Mesenchymal stem cell (in vitro differentiated cells and primary cell): ENCODE measurements around the gene LMOD2.

Source experiments
- DNase-seq: peaks from one replicate; pipeline ENCODE4 v3.0.0-alpha.2; 2013
- H2AFZ ChIP-seq: one replicate; pipeline ENCODE4 v1.6.1; 2013; ENCODE audit warnings: low read depth, mild to moderate bottlenecking, control low read depth, inconsistent platforms, low read length, moderate library complexity
- H2AK5ac ChIP-seq: 2 replicates; pipeline ENCODE4 v1.6.1; 2013; ENCODE audit warnings: low read length, moderate library complexity, mild to moderate bottlenecking, inconsistent platforms; ENCODE audit not compliant: severe bottlenecking
- H2BK120ac ChIP-seq: one replicate; pipeline ENCODE4 v1.6.1; 2013; ENCODE audit warnings: low read depth, mild to moderate bottlenecking, inconsistent platforms, low read length, moderate library complexity
- H2BK12ac ChIP-seq, 2 experiments: one replicate each; pipeline ENCODE4 v1.6.1; 2013; ENCODE audit warnings: inconsistent platforms in 2 of 2, low read length in 2 of 2, mild to moderate bottlenecking in 2 of 2, moderate library complexity in 2 of 2, control low read depth in 1 of 2
- H2BK15ac ChIP-seq: one replicate; pipeline ENCODE4 v1.6.1; 2013; ENCODE audit warnings: mild to moderate bottlenecking, low read depth, inconsistent platforms; ENCODE audit not compliant: poor library complexity, severe bottlenecking
- H2BK5ac ChIP-seq: 2 replicates; pipeline ENCODE4 v1.6.1; 2013; ENCODE audit warnings: low read depth, mild to moderate bottlenecking, low read length, control low read depth, inconsistent platforms; ENCODE audit not compliant: poor library complexity, severe bottlenecking
- H3K14ac ChIP-seq, 2 experiments: one replicate each; pipeline ENCODE4 v1.6.1; 2013; ENCODE audit warnings: inconsistent platforms in 2 of 2, low read length in 2 of 2, control low read depth in 1 of 2, mild to moderate bottlenecking in 1 of 2, moderate library complexity in 1 of 2
- H3K18ac ChIP-seq, 2 experiments: one replicate each; pipeline ENCODE4 v1.6.1; 2013; ENCODE audit warnings: inconsistent platforms in 2 of 2, low read length in 2 of 2, control low read depth in 1 of 2, low read depth in 1 of 2, mild to moderate bottlenecking in 1 of 2
- H3K23ac ChIP-seq, 2 experiments: one replicate each; pipeline ENCODE4 v1.6.1; 2013; ENCODE audit warnings: inconsistent platforms in 2 of 2, low read length in 2 of 2, mild to moderate bottlenecking in 2 of 2, moderate library complexity in 2 of 2, control low read depth in 1 of 2
- H3K27ac ChIP-seq: 2 replicates; pipeline ENCODE4 v1.5.1; 2013; ENCODE audit warnings: mild to moderate bottlenecking, moderate library complexity, low read length, control low read depth, inconsistent platforms; ENCODE audit not compliant: poor library complexity, severe bottlenecking
- H3K27me3 ChIP-seq, 2 experiments: 2 replicates each; pipeline versions ENCODE4 v1.6.1 to v1.7.0; 2013; ENCODE audit warnings: low read length in 2 of 2, mild to moderate bottlenecking in 2 of 2, moderate library complexity in 2 of 2, control low read depth in 1 of 2, inconsistent platforms in 1 of 2; ENCODE audit not compliant: control insufficient read depth in 1 of 2, insufficient read depth in 1 of 2
- H3K36me3 ChIP-seq, 2 experiments: 2 replicates each; pipeline versions ENCODE4 v1.6.1 to v1.7.0; 2013; ENCODE audit warnings: low read length in 2 of 2, control low read depth in 1 of 2, inconsistent platforms in 1 of 2, low read depth in 1 of 2, mild to moderate bottlenecking in 1 of 2; ENCODE audit not compliant: insufficient read depth in 2 of 2, control insufficient read depth in 1 of 2
- H3K4ac ChIP-seq, 2 experiments: one replicate each; pipeline ENCODE4 v1.6.1; 2013; ENCODE audit warnings: inconsistent platforms in 2 of 2, low read length in 2 of 2, mild to moderate bottlenecking in 2 of 2, moderate library complexity in 2 of 2, control low read depth in 1 of 2, low read depth in 1 of 2
- H3K4me1 ChIP-seq: 2 replicates; pipeline ENCODE4 v1.6.1; 2013; ENCODE audit warnings: low read depth, low read length, control low read depth; ENCODE audit not compliant: control insufficient read depth, insufficient read depth
- H3K4me2 ChIP-seq: 2 replicates; pipeline ENCODE4 v1.6.1; 2013; ENCODE audit warnings: low read length, mild to moderate bottlenecking, inconsistent platforms; ENCODE audit not compliant: poor library complexity, severe bottlenecking
- H3K4me3 ChIP-seq, 2 experiments: 2 replicates each; pipeline versions ENCODE4 v1.5.1 to v1.7.0; 2013; ENCODE audit warnings: low read length in 2 of 2, mild to moderate bottlenecking in 2 of 2, control low read depth in 1 of 2, low read depth in 1 of 2; ENCODE audit not compliant: insufficient read depth in 1 of 2
- H3K79me1 ChIP-seq: replicated peaks from 2 replicates; pipeline ENCODE4 v1.6.1; 2013; ENCODE audit warnings: mild to moderate bottlenecking, control low read depth, low read length, inconsistent platforms; ENCODE audit not compliant: poor library complexity, severe bottlenecking
- H3K9ac ChIP-seq: 2 replicates; pipeline ENCODE4 v1.7.0; 2013; ENCODE audit warnings: mild to moderate bottlenecking, low read length, moderate library complexity
- H3K9me3 ChIP-seq: 2 replicates; pipeline ENCODE4 v1.7.0; 2013; ENCODE audit warnings: mild to moderate bottlenecking, low read length; ENCODE audit not compliant: control insufficient read depth
- H4K8ac ChIP-seq: one replicate; pipeline ENCODE4 v1.6.1; 2013; ENCODE audit warnings: inconsistent platforms, mild to moderate bottlenecking, low read length, moderate library complexity
- H4K91ac ChIP-seq: one replicate; pipeline ENCODE4 v1.6.1; 2013; ENCODE audit warnings: mild to moderate bottlenecking, low read length, inconsistent platforms
- WGBS: methylation state at CpG from one replicate; pipeline ENCODE4 v1.1.7; 2013; ENCODE audit warnings: mixed read lengths; 5-methylcytosine and 5-hydroxymethylcytosine counted together

The LMOD2 gene

GRCh38 chr7:123687727-123688126, 32.1 kb downstream of the LMOD2 start:
- H2BK15ac ChIP-seq: no peak overlapping the region
- H3K36me3 ChIP-seq: peaks cover 9 to 84% of the 10 kb centered on the region in 2 experiments
- no peak overlapping the region for H2BK120ac ChIP-seq
- no peak overlapping the region for H4K8ac ChIP-seq
- no peak overlapping the region for H3K14ac ChIP-seq
- no peak overlapping the region for H3K4ac ChIP-seq
- no peak overlapping the region for H2BK5ac ChIP-seq
- no peak overlapping the region for H3K27ac ChIP-seq
- no peaks in the 10 kb centered on the region for H3K27me3 ChIP-seq
- H3K4me1 ChIP-seq: peaks cover 1% of the 10 kb centered on the region
- DNase-seq: no peak
- H3K9ac ChIP-seq: no peak overlapping the region
- no peak overlapping the region for H3K18ac ChIP-seq
- H2BK12ac ChIP-seq: no peak overlapping the region
- no peak overlapping the region for H3K4me3 ChIP-seq
- no peak overlapping the region for H3K4me2 ChIP-seq
- no CpG with 5 or more reads among the region's 1 CpG for WGBS
- no peak overlapping the region for H2AK5ac ChIP-seq
- no peak overlapping the region for H4K91ac ChIP-seq
- H3K23ac ChIP-seq: no peak overlapping the region
- H3K79me1 ChIP-seq: peaks cover 9% of the 10 kb centered on the region
- no peaks in the 10 kb centered on the region for H3K9me3 ChIP-seq
- H2AFZ ChIP-seq: no peak overlapping the region

- H2AFZ ChIP-seq: no peak overlapping the region
- H3K18ac ChIP-seq: no peak overlapping the region
- no peak overlapping the region for H2BK12ac ChIP-seq
- DNase-seq: no peak
- no peak overlapping the region for H2BK5ac ChIP-seq
- H3K4me2 ChIP-seq: no peak overlapping the region
- H2BK15ac ChIP-seq: no peak overlapping the region
- no peak overlapping the region for H3K27ac ChIP-seq
- H3K36me3 ChIP-seq: peaks cover 10 to 87% of the 10 kb centered on the region in 2 experiments
- no peak overlapping the region for H3K4ac ChIP-seq
- no peaks in the 10 kb centered on the region for H3K27me3 ChIP-seq
- no peak overlapping the region for H2AK5ac ChIP-seq
- no peak overlapping the region for H3K23ac ChIP-seq
- H3K79me1 ChIP-seq: peaks cover 12% of the 10 kb centered on the region
- no peak overlapping the region for H3K14ac ChIP-seq
- no peak overlapping the region for H2BK120ac ChIP-seq
- H4K91ac ChIP-seq: no peak overlapping the region
- H4K8ac ChIP-seq: no peak overlapping the region
- 100% methylated on average over 1 of the region's 3 CpGs for WGBS
- no peak overlapping the region for H3K9ac ChIP-seq
- no peaks in the 10 kb centered on the region for H3K9me3 ChIP-seq
- H3K4me3 ChIP-seq: no peak overlapping the region
- H3K4me1 ChIP-seq: peaks cover 1% of the 10 kb centered on the region
Observed at GRCh38 chr7:123689250-123689649, 33.6 kb downstream of the LMOD2 start.

- Histone ChIP-seq H3K23ac (no peak overlapping the region), H3K27ac (no peak overlapping the region), H3K18ac (no peak overlapping the region), H3K4me1 (peaks cover 1% of the 10 kb centered on the region), H2AFZ (no peak overlapping the region), H3K9ac (no peak overlapping the region), H3K9me3 (no peaks in the 10 kb centered on the region), H3K27me3 (no peaks in the 10 kb centered on the region), H2BK5ac (no peak overlapping the region), H3K14ac (no peak overlapping the region), H3K4me2 (no peak overlapping the region), H4K91ac (no peak overlapping the region), H2BK15ac (no peak overlapping the region), H3K4ac (no peak overlapping the region), H3K36me3 (peaks cover 10 to 86% of the 10 kb centered on the region in 2 experiments), H3K4me3 (no peak overlapping the region), H4K8ac (no peak overlapping the region), H2AK5ac (no peak overlapping the region), H2BK12ac (no peak overlapping the region), H3K79me1 (peaks cover 12% of the 10 kb centered on the region), H2BK120ac (no peak overlapping the region)
- no peak for DNase-seq
- 100% methylated on average over 1 of the region's 2 CpGs for WGBS
Observed at GRCh38 chr7:123690550-123690949, 34.9 kb downstream of the LMOD2 start.

GRCh38 chr7:123692471-123692877, 36.8 kb downstream of the LMOD2 start:
- no peak overlapping the region for H3K9ac ChIP-seq
- no peak overlapping the region for H3K14ac ChIP-seq
- no peak overlapping the region for H3K4me2 ChIP-seq
- no peak overlapping the region for H2BK120ac ChIP-seq
- no peak overlapping the region for H3K27ac ChIP-seq
- peaks cover 10 to 83% of the 10 kb centered on the region in 2 experiments for H3K36me3 ChIP-seq
- H4K8ac ChIP-seq: peak overlapping the region; percentile 5
- peaks cover 10% of the 10 kb centered on the region for H3K79me1 ChIP-seq
- peak overlapping the region; percentile 50 for H4K91ac ChIP-seq
- over 99% methylated on average over 6 of the region's 6 CpGs for WGBS
- H3K4ac ChIP-seq: no peak overlapping the region
- H3K9me3 ChIP-seq: no peaks in the 10 kb centered on the region
- H2BK15ac ChIP-seq: no peak overlapping the region
- no peaks in the 10 kb centered on the region for H3K27me3 ChIP-seq
- no peak for DNase-seq
- no peak overlapping the region for H2AK5ac ChIP-seq
- no peak overlapping the region for H3K4me3 ChIP-seq
- no peak overlapping the region for H3K23ac ChIP-seq
- no peak overlapping the region for H2AFZ ChIP-seq
- H3K4me1 ChIP-seq: peaks cover 1% of the 10 kb centered on the region
- H2BK5ac ChIP-seq: no peak overlapping the region
- no peak overlapping the region for H2BK12ac ChIP-seq
- no peak overlapping the region for H3K18ac ChIP-seq
